Activated T-helper 1 cell treated with anti-CD3 and anti-CD28 coated beads, Interleukin-12 subunit alpha, Interleukin-12 subunit beta, Interleukin-2, Interleukin-4 antibody, amounts not matched to agents 30 ng/mL and 10 ng/mL and 1 ng/mL, durations not matched to agents 14 hours and 24 hours and 36 hours (primary cell): ENCODE measurements around the gene LRP6. TPM values are rescaled to one million over a fixed set of nuclear protein-coding genes. Genes with fewer than 3 reads are reported as not detected.
"Not testable (repeated sequence)": the region's sequence is repeated elsewhere in the genome, so short reads cannot be mapped to it uniquely, and the experiment has no call there.

Experiments used
- DNase-seq: peaks from one replicate; pipeline ENCODE4 v3.0.0; 2021; ENCODE audit warnings: low spot score
- H3K27ac Mint-ChIP-seq: one replicate; pipeline ENCODE4 v1.8.0; 2021; ENCODE audit warnings: mild to moderate bottlenecking, mixed read lengths
- H3K27me3 Mint-ChIP-seq: one replicate; pipeline ENCODE4 v1.8.0; 2022; ENCODE audit warnings: mild to moderate bottlenecking, moderate library complexity, mixed read lengths; ENCODE audit not compliant: insufficient read depth
- H3K36me3 Mint-ChIP-seq: one replicate; pipeline ENCODE4 v1.8.0; 2021; ENCODE audit warnings: low read depth, mixed read lengths
- H3K4me1 Mint-ChIP-seq: one replicate; pipeline ENCODE4 v1.8.0; 2021; ENCODE audit warnings: low read depth, mixed read lengths
- H3K4me3 Mint-ChIP-seq: one replicate; pipeline ENCODE4 v1.8.0; 2021; ENCODE audit warnings: mild to moderate bottlenecking, moderate library complexity, mixed read lengths
- H3K9me3 Mint-ChIP-seq: one replicate; pipeline ENCODE4 v1.8.0; 2021; ENCODE audit warnings: mixed read lengths
- intact Hi-C: fragments of 100-400 bp; cut with micrococcal nuclease; formaldehyde crosslinking; loops from one replicate; pipeline ENCODE4 v1.15.1; 2024
- total RNA-seq: library from RNA; stranded (reverse); gene quantifications from 2 replicates; pipeline ENCODE4 v1.2.3, GENCODE V29; 2022

The LRP6 gene
- total RNA-seq = 5.5 and 5.6 TPM in 2 replicates

GRCh38 chr12:12266873-12267741 lies at the start of gene LRP6:
Gene LRP6 (minus strand): TSS chr12:12267044. CDS start chr12:12266735, 309 bp downstream.
- peak; percentile 46 for DNase-seq
- intact Hi-C loops = loop anchor here (5.0 kb wide), 2 partner anchors 95 to 195 kb away; partner anchors contain the start of gene BCL2L14

GRCh38 chr12:12315838-12316237 lies 49.0 kb upstream of the LRP6 start:
- intact Hi-C loops = no loop called here
- no peak for DNase-seq
- H3K27ac Mint-ChIP-seq = no peak overlapping the region
- H3K4me1 Mint-ChIP-seq = no peaks in the 10 kb centered on the region
- H3K27me3 Mint-ChIP-seq = peaks cover 3% of the 10 kb centered on the region
- no peak overlapping the region for H3K4me3 Mint-ChIP-seq
- no peaks in the 10 kb centered on the region for H3K36me3 Mint-ChIP-seq
- H3K9me3 Mint-ChIP-seq = no peaks in the 10 kb centered on the region

More at GRCh38 chr12:12266873-12267741, at the start of gene LRP6:
- Mint-ChIP-seq H3K27me3 (peaks cover 46% of the 10 kb centered on the region), H3K27ac (peak within 1 kb of the TSS; percentile 44), H3K4me1 (peaks cover 14% of the 10 kb centered on the region), H3K4me3 (peak within 1 kb of the TSS; percentile 82), H3K9me3 (no peaks in the 10 kb centered on the region), H3K36me3 (peaks cover 2% of the 10 kb centered on the region)

- H3K27me3 Mint-ChIP-seq, DNase-seq, H3K4me3 Mint-ChIP-seq, intact Hi-C loops, H3K36me3 Mint-ChIP-seq, H3K27ac Mint-ChIP-seq, H3K9me3 Mint-ChIP-seq, H3K4me1 Mint-ChIP-seq: not testable (repeated sequence)
These were observed 43.9 kb upstream of the LRP6 start for GRCh38 chr12:12310695-12311094.

- no peaks in the 10 kb centered on the region for H3K4me1 Mint-ChIP-seq
- H3K27me3 Mint-ChIP-seq = peaks cover 11% of the 10 kb centered on the region
- no peak overlapping the region for H3K27ac Mint-ChIP-seq
- H3K4me3 Mint-ChIP-seq = no peak overlapping the region
- intact Hi-C loops = no loop called here
- DNase-seq = no peak
- H3K9me3 Mint-ChIP-seq = peaks cover 3% of the 10 kb centered on the region
- no peaks in the 10 kb centered on the region for H3K36me3 Mint-ChIP-seq
These were observed 38.9 kb upstream of the LRP6 start for GRCh38 chr12:12305568-12306300.

- Mint-ChIP-seq H3K27ac (no peak overlapping the region), H3K4me3 (no peak overlapping the region), H3K27me3 (peaks cover 7% of the 10 kb centered on the region)
These were observed 36.1 kb upstream of the LRP6 start for GRCh38 chr12:12302976-12303375.

GRCh38 chr12:12301122-12301521 lies 34.3 kb upstream of the LRP6 start:
- no peak for DNase-seq
- Mint-ChIP-seq H3K9me3 (peaks cover 3% of the 10 kb centered on the region), H3K27me3 (peaks cover 3% of the 10 kb centered on the region), H3K4me3 (no peak overlapping the region), H3K36me3 (no peaks in the 10 kb centered on the region), H3K4me1 (no peaks in the 10 kb centered on the region), H3K27ac (no peak overlapping the region)
- intact Hi-C loops = no loop called here

More at GRCh38 chr12:12302976-12303375, 36.1 kb upstream of the LRP6 start:
- Mint-ChIP-seq H3K36me3 (no peaks in the 10 kb centered on the region), H3K9me3 (peaks cover 3% of the 10 kb centered on the region), H3K4me1 (no peaks in the 10 kb centered on the region)
- intact Hi-C loops = no loop called here
- no peak for DNase-seq

GRCh38 chr12:12297201-12297830 lies 30.5 kb upstream of the LRP6 start:
- Mint-ChIP-seq H3K27ac (no peak overlapping the region), H3K4me1 (no peaks in the 10 kb centered on the region), H3K36me3 (no peaks in the 10 kb centered on the region), H3K4me3 (no peak overlapping the region), H3K27me3 (peaks cover 7% of the 10 kb centered on the region), H3K9me3 (no peaks in the 10 kb centered on the region)
- intact Hi-C loops = no loop called here
- DNase-seq = no peak

- Mint-ChIP-seq H3K27me3 (peaks cover 11% of the 10 kb centered on the region), H3K4me3 (no peak overlapping the region), H3K4me1 (no peaks in the 10 kb centered on the region), H3K9me3 (no peaks in the 10 kb centered on the region), H3K36me3 (no peaks in the 10 kb centered on the region), H3K27ac (no peak overlapping the region)
- no peak for DNase-seq
- intact Hi-C loops = no loop called here
These were observed 27.6 kb upstream of the LRP6 start for GRCh38 chr12:12294215-12295005.

GRCh38 chr12:12290206-12290605 lies 23.4 kb upstream of the LRP6 start:
- no peak overlapping the region for H3K4me3 Mint-ChIP-seq
- no peaks in the 10 kb centered on the region for H3K9me3 Mint-ChIP-seq
- no peaks in the 10 kb centered on the region for H3K4me1 Mint-ChIP-seq
- H3K27ac Mint-ChIP-seq = no peak overlapping the region
- peaks cover 11% of the 10 kb centered on the region for H3K27me3 Mint-ChIP-seq
- H3K36me3 Mint-ChIP-seq = no peaks in the 10 kb centered on the region
- intact Hi-C loops = no loop called here
- DNase-seq = no peak

GRCh38 chr12:12286441-12286840 lies 19.6 kb upstream of the LRP6 start:
- Mint-ChIP-seq H3K4me3 (no peak overlapping the region), H3K4me1 (no peaks in the 10 kb centered on the region), H3K36me3 (no peaks in the 10 kb centered on the region), H3K27ac (no peak overlapping the region), H3K9me3 (no peaks in the 10 kb centered on the region), H3K27me3 (peaks cover 21% of the 10 kb centered on the region)
- no peak for DNase-seq
- intact Hi-C loops = no loop called here

GRCh38 chr12:12282761-12283425 lies 16.0 kb upstream of the LRP6 start:
- intact Hi-C loops = no loop called here
- Mint-ChIP-seq H3K9me3 (peaks cover 1% of the 10 kb centered on the region), H3K4me3 (no peak overlapping the region), H3K36me3 (no peaks in the 10 kb centered on the region), H3K27ac (no peak overlapping the region), H3K4me1 (no peaks in the 10 kb centered on the region), H3K27me3 (peaks cover 26% of the 10 kb centered on the region)
- DNase-seq = no peak

GRCh38 chr12:12282202-12282601 lies 15.4 kb upstream of the LRP6 start:
- peaks cover 27% of the 10 kb centered on the region for H3K27me3 Mint-ChIP-seq
- no peaks in the 10 kb centered on the region for H3K4me1 Mint-ChIP-seq
- intact Hi-C loops = no loop called here
- H3K4me3 Mint-ChIP-seq = no peak overlapping the region
- H3K27ac Mint-ChIP-seq = no peak overlapping the region
- H3K36me3 Mint-ChIP-seq = no peaks in the 10 kb centered on the region
- no peak for DNase-seq
- H3K9me3 Mint-ChIP-seq = peaks cover 3% of the 10 kb centered on the region
